UCSD-AML1 (cell line): ENCODE data around the gene OR1L8.

Source experiments
- DNase-seq: peaks from one replicate; lab custom pipeline; 2025; ENCODE audit not compliant: unreplicated experiment; lab: John Stamatoyannopoulos, UW

The OR1L8 gene

GRCh38 chr9:122518841-122519240 is 64.3 kb downstream of the OR1L8 start, which contains the start of gene OR1J4:
OR1J4 (plus strand) TSS chr9:122519141; CDS start chr9:122519141, 0 bp downstream.
- DNase-seq: no peak

- DNase-seq: no peak
Measured at GRCh38 chr9:122518226-122518625, 65.0 kb downstream of the OR1L8 start.
